HepG2 (cell line): ENCODE results near the gene PCSK2. TPM values are rescaled to one million over a fixed set of nuclear protein-coding genes. Genes with fewer than 3 reads are reported as not detected.

Experiments used
- ATF1 ChIP-seq: IDR thresholded peaks from 2 replicates; pipeline ENCODE4 v1.6.1; 2016; ENCODE audit warnings: mild to moderate bottlenecking, control low read depth
- EED ChIP-seq: sonication (generic); formaldehyde crosslinking; IDR thresholded peaks from 2 replicates; pipeline ENCODE4 v1.5.0; 2020; ENCODE audit warnings: mild to moderate bottlenecking, missing genetic modification reagents
- ETS1 ChIP-seq: sonication (generic); formaldehyde crosslinking; IDR thresholded peaks from 2 replicates; pipeline ENCODE4 v1.4.0; 2020; ENCODE audit warnings: missing genetic modification reagents
- IKZF5 ChIP-seq: IDR thresholded peaks from 2 replicates; pipeline ENCODE4 v1.6.1; 2018; ENCODE audit warnings: missing genetic modification reagents, mild to moderate bottlenecking, missing compliant biosample characterization
- KMT2A ChIP-seq: sonication (generic); formaldehyde crosslinking; IDR thresholded peaks from 2 replicates; pipeline ENCODE4 v1.4.0; 2020; ENCODE audit warnings: missing genetic modification reagents
- MZF1 ChIP-seq: sonication (generic); formaldehyde crosslinking; IDR thresholded peaks from 2 replicates; pipeline ENCODE4 v1.8.1; 2023; ENCODE audit warnings: mild to moderate bottlenecking, missing genetic modification reagents, borderline replicate concordance
- NFATC3 ChIP-seq: sonication (generic); formaldehyde crosslinking; IDR thresholded peaks from 2 replicates; pipeline ENCODE4 v1.5.1; 2020; ENCODE audit warnings: mild to moderate bottlenecking, missing genetic modification reagents
- ZFYVE20 ChIP-seq: sonication (generic); formaldehyde crosslinking; IDR thresholded peaks from 2 replicates; pipeline ENCODE4 v1.8.0; 2023; ENCODE audit warnings: low read depth, mild to moderate bottlenecking, moderate library complexity, missing genetic modification reagents, borderline replicate concordance
- ZNF251 ChIP-seq: sonication (generic); formaldehyde crosslinking; IDR thresholded peaks from 2 replicates; pipeline ENCODE4 v1.9.0; 2021; ENCODE audit warnings: mild to moderate bottlenecking, missing genetic modification reagents
- ZNF263 ChIP-seq: sonication (generic); formaldehyde crosslinking; IDR thresholded peaks from 2 replicates; pipeline ENCODE4 v1.4.0; 2020; ENCODE audit warnings: missing genetic modification reagents
- ZNF281 ChIP-seq: sonication (generic); formaldehyde crosslinking; IDR thresholded peaks from 2 replicates; pipeline ENCODE4 v1.4.0; 2020; ENCODE audit warnings: missing genetic modification reagents, borderline replicate concordance
- ZNF549 ChIP-seq: sonication (generic); formaldehyde crosslinking; IDR thresholded peaks from 2 replicates; pipeline ENCODE4 v1.5.0; 2020; ENCODE audit warnings: missing genetic modification reagents
- polyA plus RNA-seq, 8 experiments: library from polyadenylated mRNA; depleted of rRNA in 3 of 8; stranded (reverse) in 7 of 8; unstranded in 1 of 8; fragments of >200 nt; fragmentation: Illumina TruSeq in 4 of 8; extraction: Trizol in 4 of 8; gene quantifications; 2 replicates each; pipeline versions ENCODE4 v1.2.1 to v1.2.3, GENCODE V29; 2011 to 2016; ENCODE audit warnings: low read depth in 4 of 8, missing spikeins in 1 of 8, mixed read lengths in 1 of 8; ENCODE audit not compliant: insufficient read depth in 1 of 8
- total RNA-seq, 5 experiments: library from RNA; depleted of rRNA; stranded (reverse); fragments of >200 nt; fragmentation: Illumina TruSeq; extraction: Trizol; gene quantifications; 2 replicates each; pipeline ENCODE4 v1.2.3, GENCODE V29; 2016; ENCODE audit warnings: low read depth in 1 of 5

Gene PCSK2
- total and polyA plus RNA-seq, 2 of the 13 experiments (the other 11 are each of a cell fraction or from before 2014, with no cell fraction given) = not detected

GRCh38 chr20:17315407-17316231 is 88.8 kb downstream of the PCSK2 start (continued):
- TF ChIP-seq MZF1 (CRISPR knock-in tag) (no peak), NFATC3 (CRISPR knock-in tag) (no peak), KMT2A (no peak), ETS1 (CRISPR knock-in tag) (no peak), ZNF263 (CRISPR knock-in tag) (no peak), IKZF5 (no peak), ZNF251 (CRISPR knock-in tag) (no peak), ZNF281 (CRISPR knock-in tag) (no peak), ZFYVE20 (CRISPR knock-in tag) (no peak), ZNF549 (CRISPR knock-in tag) (no peak), EED (CRISPR knock-in tag) (0 out of 2 replicates have a peak, but pooled peaks have one; percentile 49), ATF1 (CRISPR knock-in tag) (no peak)
